ENCODE results near the gene SDC3.
A peak's percentile ranks its signal among the peaks of the same experiment; 100 is the strongest.

Gene SDC3

DNA sequence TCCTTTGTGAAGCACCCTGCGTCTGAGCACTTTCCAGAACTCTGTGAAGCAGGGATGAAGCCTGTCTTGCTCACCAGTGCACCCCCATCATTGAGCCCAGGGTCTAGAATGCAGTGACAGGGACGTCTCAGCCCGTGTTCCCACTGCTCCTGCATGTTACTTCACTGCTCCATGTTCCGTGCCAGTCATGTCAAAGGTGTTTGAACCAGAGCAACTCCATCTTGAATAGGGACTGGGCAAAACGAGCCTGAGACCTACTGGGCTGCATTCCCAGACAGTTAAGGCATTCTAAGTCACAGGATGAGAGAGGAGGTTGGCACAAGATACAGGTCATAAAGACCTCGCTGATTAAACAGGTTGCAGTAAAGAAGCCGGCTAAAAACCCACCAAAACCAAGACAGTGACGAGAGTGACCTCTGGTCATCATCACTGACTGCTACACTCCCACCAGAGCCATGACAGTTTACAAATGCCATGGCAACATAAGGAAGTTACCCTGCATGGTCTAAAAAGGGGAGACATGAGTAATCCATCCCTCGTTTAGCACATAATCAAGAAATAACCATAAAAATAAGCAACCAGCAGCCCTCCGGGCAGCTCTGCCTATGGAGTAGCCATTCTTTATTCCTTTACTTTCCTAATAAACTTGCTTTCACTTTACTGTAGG, 63.2 kb downstream of the SDC3 start:
- no peak for DNase-seq

DNA sequence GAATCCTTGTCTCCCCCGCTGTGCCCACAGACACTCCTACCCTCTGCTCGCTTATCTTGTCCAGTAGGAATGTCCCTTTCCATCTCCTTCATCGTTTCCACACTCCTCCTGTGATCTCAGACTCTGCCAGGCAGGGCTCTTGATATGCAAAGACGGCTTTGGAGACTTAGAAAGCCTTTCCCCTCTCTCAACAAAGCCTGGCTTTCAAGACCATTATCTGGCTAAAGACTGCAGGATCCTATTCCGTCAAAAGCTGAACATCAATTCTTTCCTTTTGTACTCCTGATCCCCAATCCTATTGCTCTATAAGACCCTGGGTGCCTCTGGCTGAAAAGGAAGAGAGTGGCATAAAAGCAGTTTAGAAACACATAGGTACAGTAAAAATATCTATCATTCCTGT, 63.9 kb downstream of the SDC3 start:
- DNase-seq: no peak

DNA sequence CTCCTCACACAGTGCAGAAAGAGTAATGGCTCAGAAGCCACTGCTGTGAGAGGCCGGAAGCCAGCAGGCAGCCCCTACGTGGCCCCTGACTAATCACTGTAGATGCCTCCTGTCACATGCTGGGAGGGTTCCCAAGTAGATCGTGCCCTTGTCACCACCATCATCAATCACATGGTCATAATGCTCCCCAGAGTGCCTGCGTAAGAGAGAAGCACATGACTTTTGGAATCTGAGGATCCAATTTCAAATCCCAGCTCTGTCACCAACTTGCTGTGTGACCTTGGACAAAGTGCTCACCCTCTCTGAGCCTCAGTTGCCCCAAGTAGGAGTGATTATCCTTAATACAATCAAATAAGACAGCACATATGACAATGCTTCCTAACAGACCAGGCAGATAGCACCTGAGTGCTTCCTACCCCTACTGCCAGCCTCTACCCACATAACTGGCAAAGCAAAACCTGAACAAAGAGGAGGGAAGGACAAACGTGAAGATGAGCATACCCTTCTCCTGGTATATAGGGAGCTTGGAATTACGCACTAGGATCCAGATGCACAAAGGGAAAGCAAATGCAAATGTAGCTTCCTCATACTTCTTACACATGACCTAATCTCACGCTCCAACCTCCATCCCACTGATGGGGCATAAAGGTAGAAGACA, 65.7 kb downstream of the SDC3 start:
- DNase-seq: no peak

DNA sequence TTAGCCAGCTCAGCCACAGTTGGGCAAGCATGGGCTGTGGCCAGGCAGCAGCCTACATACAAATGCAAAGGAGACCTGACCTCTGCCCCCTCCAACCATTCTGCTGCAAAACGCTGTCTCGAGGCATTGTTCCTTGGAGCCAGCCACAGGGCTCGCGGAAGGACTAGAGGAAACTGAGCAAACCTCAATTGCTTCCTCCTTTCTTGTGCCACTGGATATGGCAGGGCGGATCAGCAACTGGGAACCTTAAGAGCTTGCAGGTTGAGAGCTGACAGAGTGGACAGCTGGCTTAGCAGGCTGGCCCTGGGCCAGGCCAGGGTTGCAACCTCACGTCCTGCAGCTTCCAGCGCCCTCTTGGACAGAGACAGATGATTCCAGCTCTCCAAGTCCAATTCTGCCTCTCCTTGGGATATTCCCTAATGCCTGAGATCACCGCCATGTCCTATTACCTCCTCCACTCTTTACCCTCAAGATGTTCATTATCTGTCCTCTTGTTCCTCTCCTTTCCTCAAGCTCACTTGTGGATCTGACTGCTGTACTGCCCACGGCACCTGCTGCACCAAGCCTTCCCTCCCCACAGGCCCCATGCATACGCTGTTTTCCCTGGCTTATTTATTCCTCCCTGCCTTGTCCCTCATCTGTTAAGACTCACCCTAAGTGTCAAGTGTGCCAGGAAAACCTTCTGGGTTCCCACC, 67.5 kb downstream of the SDC3 start:
- no peak for DNase-seq

DNA sequence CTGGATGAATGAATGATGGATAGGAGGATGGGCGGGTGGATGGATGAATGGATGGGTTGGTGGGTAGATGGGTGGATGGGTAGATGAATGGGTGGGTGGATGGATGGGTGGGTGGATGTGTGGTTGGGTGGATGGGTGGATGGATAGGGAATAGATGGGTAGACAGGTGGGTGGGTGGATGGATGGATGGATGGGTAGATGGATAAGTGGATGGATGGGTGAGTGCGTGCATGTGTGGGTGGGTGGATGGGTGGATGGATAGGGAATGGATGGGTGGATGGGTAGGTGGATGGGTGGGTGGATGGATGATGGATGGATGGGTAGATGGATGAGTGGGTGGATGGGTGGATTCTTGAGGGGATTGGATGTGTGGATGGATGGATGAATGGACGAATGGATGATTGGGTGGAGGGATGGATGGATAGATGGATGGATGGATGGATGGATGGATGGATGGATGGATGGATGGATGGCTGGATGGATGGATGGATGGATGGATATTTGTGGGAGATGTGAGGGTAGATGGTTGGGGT, 68.7 kb downstream of the SDC3 start:
- DNase-seq: no peak

DNA sequence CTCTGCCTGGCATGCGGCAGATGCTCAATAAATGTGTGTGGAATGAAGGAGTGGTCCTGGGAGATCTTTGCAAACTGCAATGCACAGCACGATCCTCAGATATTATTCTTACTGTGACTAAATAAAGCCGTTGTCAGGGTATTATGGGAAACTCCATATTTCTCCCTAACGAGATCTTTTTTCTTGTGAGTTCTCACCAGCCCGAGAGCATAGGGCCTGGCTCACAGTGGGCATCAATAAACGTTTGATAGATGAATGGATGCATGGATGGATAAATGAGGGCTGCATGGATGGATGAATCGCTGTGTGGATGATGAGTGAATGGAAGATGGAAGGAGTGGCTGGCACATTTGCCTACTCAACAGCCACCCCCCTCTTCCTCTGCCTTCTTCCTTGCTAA, 69.6 kb downstream of the SDC3 start:
- no peak for DNase-seq

DNA sequence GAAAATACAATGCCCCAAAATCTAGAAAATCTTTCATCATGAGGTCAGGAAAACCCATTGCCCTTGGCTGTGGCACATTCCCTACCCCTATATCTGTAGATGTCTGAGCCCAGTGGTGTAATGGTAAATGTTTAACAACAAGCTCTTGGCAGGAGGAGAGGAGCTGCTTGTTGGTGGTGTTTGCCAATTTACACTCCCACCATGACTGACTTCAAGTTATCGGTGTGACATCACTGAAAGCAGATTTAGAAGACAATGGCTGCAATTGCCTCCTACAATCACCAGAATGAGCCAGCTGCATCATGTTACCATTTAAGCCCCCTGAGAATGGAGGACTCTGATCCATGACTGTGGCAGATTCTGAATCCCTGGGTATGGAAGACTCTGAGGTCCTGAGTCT, 70.9 kb downstream of the SDC3 start:
- DNase-seq: no peak

DNA sequence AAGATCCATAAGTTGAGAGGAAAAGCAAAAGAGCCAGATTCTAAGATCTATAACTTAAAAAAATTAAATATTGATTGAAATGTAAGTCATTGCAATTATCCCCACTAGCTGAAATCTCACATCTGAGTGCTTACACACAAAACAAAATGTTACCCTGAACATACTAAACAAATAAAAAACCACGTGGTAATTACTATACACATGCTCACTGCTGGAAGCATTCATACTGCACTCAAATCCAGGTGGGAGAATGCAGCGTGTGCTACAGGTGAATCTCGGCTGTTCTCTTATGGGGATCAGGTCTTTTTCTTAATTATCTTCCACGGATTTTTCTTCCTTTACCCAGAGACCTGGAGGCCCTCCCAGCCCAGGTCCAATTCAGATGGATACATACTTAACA, 74.3 kb downstream of the SDC3 start:
- DNase-seq: no peak

DNA sequence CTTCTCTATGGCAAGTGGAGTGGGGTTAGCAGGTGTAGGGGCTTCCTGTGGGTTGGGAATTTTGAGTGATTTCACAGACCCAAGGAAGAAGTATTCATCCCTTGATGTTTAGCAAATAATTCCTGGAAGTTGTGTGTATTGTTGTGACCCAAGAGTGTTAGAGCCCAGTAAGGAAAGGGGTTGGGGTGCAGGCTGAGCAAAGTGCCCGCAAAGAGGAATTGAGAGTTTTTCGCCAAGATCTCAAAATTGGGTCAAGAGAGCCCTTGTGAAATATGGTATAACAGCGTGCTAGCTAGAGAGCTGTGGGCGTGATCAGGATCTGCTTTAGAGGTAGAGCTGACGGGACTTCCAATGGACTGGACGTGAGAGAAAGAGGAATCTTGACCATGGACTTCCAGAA, 78.0 kb downstream of the SDC3 start:
- no peak for DNase-seq

DNA sequence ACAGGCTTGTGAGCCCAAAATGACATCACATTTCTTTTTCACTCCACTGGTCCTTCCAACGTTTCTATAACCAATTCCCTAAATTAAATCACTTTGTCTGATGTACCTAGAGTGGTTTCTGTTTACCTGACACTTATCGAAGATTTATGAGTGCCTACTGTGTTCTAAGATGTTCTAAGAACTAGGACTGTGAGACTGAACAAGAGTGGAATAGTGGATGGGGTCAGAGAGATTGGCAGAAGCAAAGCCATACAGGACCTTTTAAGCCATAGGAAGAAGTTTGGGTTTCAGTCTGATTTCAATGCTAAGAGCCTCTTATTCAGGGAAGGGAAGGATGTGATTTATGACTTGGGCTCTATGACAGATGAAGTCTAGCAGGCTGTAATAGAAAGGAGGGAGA, 78.7 kb downstream of the SDC3 start:
- DNase-seq: no peak

DNA sequence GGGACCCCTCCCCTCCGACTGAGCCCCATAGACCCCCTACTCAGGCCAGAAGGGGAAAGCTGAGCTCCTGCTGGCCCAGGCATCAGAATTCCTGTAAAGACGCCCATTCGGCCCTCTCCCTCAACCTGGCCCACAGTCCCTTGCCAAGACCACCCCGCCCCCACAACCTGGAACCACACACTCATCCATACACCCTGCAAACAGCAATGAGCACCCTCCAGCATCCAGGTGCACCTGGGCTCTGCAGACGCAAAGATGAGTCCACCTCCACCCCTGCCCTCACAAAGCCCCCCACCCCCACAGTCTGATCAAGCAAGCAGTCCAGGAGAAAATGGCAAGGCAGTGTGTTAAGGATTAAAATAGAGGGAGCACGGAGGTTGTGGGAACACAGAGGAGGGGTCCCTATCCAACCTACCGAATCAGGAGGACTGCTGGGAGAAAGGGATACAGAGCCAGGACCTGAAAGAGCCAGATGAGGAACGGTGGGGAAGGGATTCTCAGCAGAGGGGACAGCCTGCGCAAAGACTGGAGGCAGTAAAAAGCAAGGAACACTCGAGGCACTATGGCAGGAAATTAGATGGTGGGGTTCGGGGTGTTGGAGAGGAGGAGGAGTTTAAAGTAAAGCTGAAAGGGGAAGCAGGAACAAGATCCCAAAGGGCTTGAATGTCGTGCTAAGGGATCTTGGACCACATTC, 83.7 kb downstream of the SDC3 start:
- no peak for DNase-seq

DNA sequence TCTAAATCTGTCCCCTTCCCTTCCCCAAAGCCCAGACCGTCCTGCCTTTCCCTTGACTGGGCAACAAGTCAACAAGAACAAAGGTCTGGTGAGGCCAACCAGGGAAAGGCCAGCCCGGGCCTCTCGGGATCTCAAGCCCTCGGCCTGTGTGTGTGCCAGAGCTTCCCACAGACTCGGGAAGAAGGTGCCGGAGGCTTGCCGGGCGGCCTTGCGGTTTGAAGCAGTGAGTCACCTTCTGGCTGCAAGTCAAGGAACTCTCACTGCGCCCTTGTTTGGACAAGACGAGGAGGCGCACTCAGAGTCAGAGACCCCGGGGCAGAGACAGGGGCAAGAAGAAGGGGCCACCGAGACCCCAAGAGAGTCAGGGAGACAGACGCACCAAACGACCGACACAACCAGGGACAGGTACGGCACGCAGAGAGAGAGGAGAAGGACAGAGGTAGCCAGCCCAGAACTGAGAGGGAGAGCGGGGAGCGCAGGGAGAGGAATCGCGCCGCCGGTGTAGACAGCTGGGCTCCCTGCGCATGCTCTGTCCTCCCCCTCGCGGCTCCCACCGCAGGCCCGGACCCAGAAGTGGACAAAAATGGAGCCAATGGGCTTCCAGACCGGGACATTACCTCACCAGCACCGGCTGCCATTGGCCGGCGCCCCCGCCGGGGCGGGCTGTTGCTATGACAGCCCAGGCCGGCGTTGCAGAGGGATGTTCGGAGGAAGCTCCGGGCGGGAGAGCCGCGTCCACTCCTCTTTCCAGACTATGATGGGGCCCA, 84.4 kb downstream of the SDC3 start:
- peak; percentile 91 for DNase-seq

DNA sequence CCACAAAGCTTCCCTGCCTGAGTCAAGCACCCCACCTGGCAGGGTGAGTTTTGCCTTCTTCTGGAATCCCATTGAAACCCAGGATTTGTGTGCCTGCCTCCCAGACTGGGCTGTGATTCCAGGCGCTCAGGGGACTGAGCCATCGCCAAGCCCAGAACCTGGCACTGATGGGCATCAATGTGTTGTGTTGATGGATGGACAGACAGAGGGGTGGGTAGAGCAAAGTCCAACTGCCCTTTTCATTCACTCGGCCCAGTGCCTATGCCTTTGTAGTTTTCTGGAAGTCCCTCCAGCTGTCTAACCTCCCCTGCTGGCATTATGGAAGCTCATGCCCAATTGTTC, 85.0 kb downstream of the SDC3 start:
- DNase-seq: no peak

DNA sequence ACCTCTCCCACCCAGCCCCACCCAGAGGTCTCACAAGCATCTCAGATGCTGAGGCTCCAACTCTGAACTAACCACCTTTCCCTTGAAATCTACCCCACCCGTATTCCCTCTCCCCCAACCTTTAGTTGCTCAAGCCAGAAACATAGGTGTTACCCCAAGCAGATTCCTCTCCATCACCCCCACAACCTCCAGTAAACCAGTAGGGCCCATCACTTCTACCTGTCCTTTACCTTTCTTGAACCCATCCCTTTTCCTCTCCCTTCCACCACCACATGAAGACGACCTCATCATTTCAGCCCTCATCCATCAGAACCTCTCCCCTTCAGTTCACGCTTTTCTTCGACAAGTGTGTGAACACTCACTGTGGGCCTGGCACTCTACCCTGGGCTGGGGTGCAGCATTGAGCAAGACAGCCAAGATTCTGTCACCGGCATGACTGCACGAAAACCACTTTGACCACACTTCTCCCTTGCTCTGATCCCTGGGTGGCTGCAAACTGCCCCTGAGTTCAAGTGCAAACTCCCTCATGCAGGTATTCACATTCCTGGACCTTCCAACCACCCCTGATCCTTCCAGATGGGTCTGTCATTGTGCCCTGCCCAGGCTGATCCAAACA, 85.5 kb downstream of the SDC3 start:
- no peak for DNase-seq

DNA sequence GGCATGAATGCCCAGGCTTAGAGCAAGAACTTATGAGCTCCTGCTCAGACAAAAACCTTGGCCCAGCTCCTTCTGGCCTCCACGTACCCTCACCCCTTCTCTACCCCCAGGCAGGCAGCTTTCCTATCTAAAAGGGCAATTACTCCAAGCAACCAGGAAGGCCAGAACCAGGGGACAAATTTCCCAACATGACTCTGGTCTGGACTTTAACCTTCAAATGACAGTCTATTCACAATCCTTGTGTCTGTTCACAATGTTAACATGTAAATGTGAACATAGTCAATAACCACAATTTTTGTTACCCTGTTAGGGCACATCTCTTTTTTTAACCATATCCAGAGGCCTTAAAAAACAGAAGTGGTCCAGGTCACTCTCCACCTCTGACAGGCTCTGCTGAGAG, 86.6 kb downstream of the SDC3 start:
- no peak for DNase-seq

DNA sequence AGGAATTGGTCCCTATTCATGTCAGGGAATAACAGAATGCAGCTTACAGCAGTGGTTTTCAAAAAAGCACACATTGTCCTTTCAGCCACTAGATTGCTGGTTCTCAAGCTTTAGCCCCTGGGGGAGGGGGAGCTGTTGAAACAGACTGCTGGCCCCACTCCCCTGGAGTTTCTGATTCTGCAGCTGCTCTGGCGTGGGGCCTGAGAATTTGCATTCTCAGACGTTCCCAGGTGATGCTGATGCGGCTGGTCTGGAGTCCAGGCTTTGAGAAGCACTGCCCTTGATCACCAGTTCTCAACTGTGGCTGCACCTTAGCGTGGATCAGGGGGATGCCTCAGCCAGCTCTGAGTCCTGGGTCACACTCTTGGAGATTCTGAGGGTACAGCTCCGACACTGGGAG, 88.3 kb downstream of the SDC3 start:
- DNase-seq: no peak

Measured in NCI-H1694 (cell line).